Testis (tissue), 3 donors: ENCODE measurements around the gene FBLN2. TPM values are rescaled to one million over a fixed set of nuclear protein-coding genes. Genes with fewer than 3 reads are reported as not detected.

Source experiments
- DNase-seq: peaks from one replicate; pipeline ENCODE4 v3.0.0-alpha.2; 2019
- H3K27ac ChIP-seq, 2 donors: fragments of 200-600 bp; sonication (generic); one replicate each; pipeline ENCODE4 v1.5.1; 2019
- H3K27me3 ChIP-seq: fragments of 200-600 bp; sonication (generic); one replicate; pipeline ENCODE4 v1.5.1; 2019
- H3K36me3 ChIP-seq: fragments of 200-600 bp; sonication (generic); one replicate; pipeline ENCODE4 v1.5.1; 2017; ENCODE audit warnings: low read depth; ENCODE audit errors: missing control alignments
- H3K4me1 ChIP-seq: fragments of 200-600 bp; sonication (generic); one replicate; pipeline ENCODE4 v1.5.1; 2019
- H3K4me3 ChIP-seq, 2 donors: fragments of 200-600 bp; sonication (generic); one replicate each; pipeline ENCODE4 v1.5.1; 2017 to 2019
- H3K9me3 ChIP-seq: fragments of 200-600 bp; sonication (generic); one replicate; pipeline ENCODE4 v1.5.1; 2017
- CTCF ChIP-seq, 3 experiments: fragments of 450-650 bp in 2 of 3; fragments of 200-600 bp in 1 of 3; sonication (generic) in 1 of 3; IDR thresholded peaks; one replicate each; pipeline ENCODE4 v1.5.1; 2016 to 2019; ENCODE audit warnings: antibody characterized with exemption in 3 of 3, mild to moderate bottlenecking in 2 of 3, moderate library complexity in 1 of 3
- POLR2A ChIP-seq: fragments of 450-650 bp; IDR thresholded peaks from one replicate; pipeline ENCODE4 v1.6.1; 2017; ENCODE audit warnings: antibody characterized with exemption, mild to moderate bottlenecking, moderate library complexity
- WGBS, 2 donors: methylation state at CpG; one replicate each; pipeline ENCODE4 v1.1.5; 2018; 5-methylcytosine and 5-hydroxymethylcytosine counted together
- intact Hi-C: fragments of 100-400 bp; cut with DNase I; formaldehyde crosslinking; loops from one replicate; pipeline ENCODE4 v1.15.1; 2023; ENCODE audit warnings: low total_unique reads
- polyA plus RNA-seq: library from polyadenylated mRNA; stranded (reverse); fragments of 350-450 nt; fragmentation: Illumina TruSeq; extraction: RNeasy Lipid Tissue Mini Kit (QIAGEN cat#74804); gene quantifications from one replicate; pipeline ENCODE4 v1.2.3, GENCODE V29; 2014; ENCODE audit warnings: low read depth, low replicate concordance; ENCODE audit not compliant: insufficient read depth
- total RNA-seq, 2 donors: library from RNA; depleted of rRNA; stranded (reverse); fragments of >200 nt; gene quantifications; one replicate each; pipeline ENCODE4 v1.2.3, GENCODE V29; 2016

Gene FBLN2
- total and polyA plus RNA-seq, 3 donors from 2014 or later: 172 to 334 (median 248) TPM

GRCh38 chr3:13512451-13512850, 36.5 kb upstream of the FBLN2 start:
- TF ChIP-seq CTCF (IDR thresholded peaks at IDR 0.05): no peak
- TF ChIP-seq POLR2A: no peak
- intact Hi-C loops: no loop called here
- H3K4me1 ChIP-seq: peaks cover 44% of the 10 kb centered on the region
- no peaks in the 10 kb centered on the region for H3K36me3 ChIP-seq
- 78 to 87% methylated on average over 5 to 7 of the region's 7 CpGs for WGBS, 2 donors
- peak overlapping the region in 1 of 2 donors; percentile 80 for H3K27ac ChIP-seq
- DNase-seq: no peak
- H3K27me3 ChIP-seq: no peaks in the 10 kb centered on the region
- H3K9me3 ChIP-seq: no peaks in the 10 kb centered on the region
- no peak overlapping the region for H3K4me3 ChIP-seq

DNA sequence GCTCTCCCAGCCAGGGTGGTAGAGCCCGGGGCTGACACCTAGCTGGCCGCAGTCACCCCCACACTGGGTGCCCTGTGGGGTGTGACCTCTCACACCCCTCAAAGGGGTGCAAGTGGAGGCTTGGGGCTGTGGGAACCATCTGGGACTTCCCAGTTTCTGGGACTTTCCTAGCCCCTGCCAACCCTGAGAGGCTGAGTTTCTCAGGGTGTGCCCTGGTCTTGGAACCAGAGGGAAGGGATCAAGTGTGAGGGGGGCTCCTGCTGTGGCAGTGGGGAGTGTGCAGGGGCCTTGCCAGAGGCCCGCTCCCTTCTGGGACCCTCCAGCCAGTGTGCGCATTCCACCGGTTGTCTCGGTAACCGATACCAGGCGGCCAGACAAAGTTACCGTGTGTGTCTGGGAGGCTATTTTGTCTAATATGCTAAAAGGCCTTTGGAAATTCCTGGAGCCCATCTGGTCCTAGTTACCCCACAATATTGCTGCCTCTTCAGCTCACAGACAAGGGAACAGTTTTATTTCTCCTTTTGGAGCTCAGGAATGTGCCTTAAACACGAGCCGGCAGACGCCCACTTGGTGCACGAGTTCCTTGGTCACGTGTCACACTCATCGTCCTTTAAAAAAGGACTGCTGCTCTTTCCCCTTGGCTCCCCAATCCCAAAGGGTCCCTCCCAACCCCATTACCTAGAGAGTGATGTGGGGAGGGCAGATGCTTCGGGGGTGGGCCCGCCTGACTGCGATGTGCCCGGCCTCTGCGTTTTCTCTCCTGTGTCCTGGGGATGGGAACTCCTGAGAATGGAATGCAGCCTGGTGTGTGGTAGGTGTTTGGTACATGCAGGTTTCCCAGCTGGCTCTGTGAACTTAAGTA, 35.6 kb upstream of the FBLN2 start:
- intact Hi-C loops: no loop called here
- DNase-seq: peak; percentile 75
- H3K27ac ChIP-seq: peak overlapping the region; percentile 77 to 80
- H3K27me3 ChIP-seq: no peaks in the 10 kb centered on the region
- peaks cover 45% of the 10 kb centered on the region for H3K4me1 ChIP-seq
- TF ChIP-seq POLR2A: no peak
- no peak for TF ChIP-seq CTCF (IDR thresholded peaks at IDR 0.05)
- no peaks in the 10 kb centered on the region for H3K36me3 ChIP-seq
- H3K4me3 ChIP-seq: no peak overlapping the region
- 66 to 71% methylated on average over 11 to 20 of the region's 20 CpGs for WGBS, 2 donors
- no peaks in the 10 kb centered on the region for H3K9me3 ChIP-seq

GRCh38 chr3:13513913-13514517, 34.9 kb upstream of the FBLN2 start:
- Histone ChIP-seq H3K4me3 (no peak overlapping the region), H3K4me1 (peaks cover 52% of the 10 kb centered on the region), H3K36me3 (no peaks in the 10 kb centered on the region), H3K9me3 (no peaks in the 10 kb centered on the region), H3K27me3 (no peaks in the 10 kb centered on the region), H3K27ac (peak overlapping the region; percentile 77 to 80)
- intact Hi-C loops: no loop called here
- no peak for DNase-seq
- TF ChIP-seq POLR2A (no peak), CTCF (IDR thresholded peaks at IDR 0.05) (no peak)
- 67 to 86% methylated on average over 10 of the region's 10 CpGs for WGBS, 2 donors

- DNase-seq: no peak
- Histone ChIP-seq H3K27ac (peak overlapping the region in 1 of 2 donors; percentile 84), H3K36me3 (no peaks in the 10 kb centered on the region), H3K4me1 (peaks cover 52% of the 10 kb centered on the region), H3K27me3 (no peaks in the 10 kb centered on the region), H3K4me3 (no peak overlapping the region), H3K9me3 (no peaks in the 10 kb centered on the region)
- intact Hi-C loops: no loop called here
- TF ChIP-seq POLR2A: no peak
- no peak for TF ChIP-seq CTCF (IDR thresholded peaks at IDR 0.05)
- 72 to 78% methylated on average over 6 of the region's 6 CpGs for WGBS, 2 donors
These were observed 34.1 kb upstream of the FBLN2 start for GRCh38 chr3:13514639-13515435.
